OCI-LY3 (cell line): ENCODE measurements around the gene BPIFA3.

Experiments
- H2AFZ ChIP-seq: fragments of 200-600, 300-600 bp; shearing (Covaris generic); 2 replicates; pipeline ENCODE4 v1.6.0; 2014; ENCODE audit warnings: antibody characterized with exemption, low read depth, low read length
- H3K27ac ChIP-seq: fragments of 200-600, 300-600 bp; sonication (generic); 2 replicates; pipeline ENCODE4 v1.5.1; 2014; ENCODE audit warnings: mild to moderate bottlenecking, low read length, moderate library complexity, mixed read lengths
- H3K27me3 ChIP-seq: fragments of 200-600, 300-600 bp; sonication (generic); 2 replicates; pipeline ENCODE4 v1.6.1; 2014; ENCODE audit warnings: low read depth, low read length, mixed read lengths
- H3K36me3 ChIP-seq: fragments of 200-600, 300-600 bp; sonication (generic); replicated peaks from 2 replicates; pipeline ENCODE3; 2014; ENCODE audit warnings: low read depth, low read length, mixed read lengths
- H3K4me1 ChIP-seq: fragments of 300-600, 200-600 bp; sonication (generic); 2 replicates; pipeline ENCODE4 v1.6.1; 2014; ENCODE audit warnings: low read length, mixed read lengths
- H3K4me2 ChIP-seq: fragments of 200-600, 300-600 bp; sonication (generic); 2 replicates; pipeline ENCODE4 v1.6.1; 2014; ENCODE audit warnings: low read length, mixed read lengths
- H3K4me3 ChIP-seq: fragments of 300-600, 200-600 bp; sonication (generic); 2 replicates; pipeline ENCODE4 v1.5.1; 2014; ENCODE audit warnings: antibody characterized with exemption, mild to moderate bottlenecking, low read length, moderate library complexity
- H3K79me2 ChIP-seq: fragments of 300-600, 200-600 bp; shearing (Covaris generic); 2 replicates; pipeline ENCODE4 v1.6.1; 2014; ENCODE audit warnings: mild to moderate bottlenecking, low read length, mixed read lengths
- H3K9ac ChIP-seq: fragments of 300-600, 200-600 bp; shearing (Covaris generic); 2 replicates; pipeline ENCODE4 v1.6.0; 2014; ENCODE audit warnings: mild to moderate bottlenecking, low read length, moderate library complexity
- H3K9me3 ChIP-seq: fragments of 200-600, 300-600 bp; shearing (Covaris generic); 2 replicates; pipeline ENCODE4 v1.6.1; 2014; ENCODE audit warnings: low read length, mixed read lengths; ENCODE audit not compliant: insufficient read depth
- H4K20me1 ChIP-seq: fragments of 200-600, 300-600 bp; sonication (generic); 2 replicates; pipeline ENCODE4 v1.6.1; 2016; ENCODE audit warnings: low read length, mixed read lengths; ENCODE audit not compliant: insufficient read depth
- CTCF ChIP-seq: fragments of 200-600, 300-600 bp; sonication (generic); IDR thresholded peaks from 2 replicates; pipeline ENCODE4 v1.5.1; 2014; ENCODE audit warnings: antibody characterized with exemption, low read length, low read depth
- EZH2phosphoT487 ChIP-seq: fragments of 200-600 bp; shearing (Covaris generic); IDR thresholded peaks from 2 replicates; pipeline ENCODE4 v1.6.1; 2018; ENCODE audit warnings: antibody characterized with exemption, mixed run types, low read depth

Gene BPIFA3

GRCh38 chr20:33187491-33187890 is 29.7 kb upstream of the BPIFA3 start:
- Histone ChIP-seq H3K36me3 (no peaks in the 10 kb centered on the region), H3K27ac (no peak overlapping the region), H4K20me1 (no peaks in the 10 kb centered on the region), H3K4me3 (no peak overlapping the region), H3K4me1 (no peaks in the 10 kb centered on the region), H3K79me2 (no peaks in the 10 kb centered on the region), H3K27me3 (peaks cover 22% of the 10 kb centered on the region), H3K4me2 (no peak overlapping the region), H2AFZ (no peak overlapping the region), H3K9ac (no peak overlapping the region), H3K9me3 (no peaks in the 10 kb centered on the region)
- no peak for TF ChIP-seq EZH2phosphoT487

GRCh38 chr20:33188421-33188820 is 28.7 kb upstream of the BPIFA3 start:
- Histone ChIP-seq H4K20me1 (no peaks in the 10 kb centered on the region), H3K27ac (no peak overlapping the region), H3K27me3 (peaks cover 30% of the 10 kb centered on the region), H2AFZ (no peak overlapping the region), H3K36me3 (no peaks in the 10 kb centered on the region), H3K4me2 (no peak overlapping the region), H3K9ac (no peak overlapping the region), H3K4me1 (no peaks in the 10 kb centered on the region), H3K9me3 (no peaks in the 10 kb centered on the region), H3K79me2 (no peaks in the 10 kb centered on the region), H3K4me3 (no peak overlapping the region)
- no peak for TF ChIP-seq CTCF
- no peak for TF ChIP-seq EZH2phosphoT487

- H3K4me2 ChIP-seq: no peak overlapping the region
- H3K79me2 ChIP-seq: no peaks in the 10 kb centered on the region
- H3K4me1 ChIP-seq: no peaks in the 10 kb centered on the region
- H3K27me3 ChIP-seq: peaks cover 49% of the 10 kb centered on the region
- no peak overlapping the region for H3K9ac ChIP-seq
- no peak overlapping the region for H3K27ac ChIP-seq
- no peaks in the 10 kb centered on the region for H3K36me3 ChIP-seq
- H4K20me1 ChIP-seq: no peaks in the 10 kb centered on the region
- no peaks in the 10 kb centered on the region for H3K9me3 ChIP-seq
- no peak overlapping the region for H3K4me3 ChIP-seq
- TF ChIP-seq CTCF (no peak), EZH2phosphoT487 (no peak)
- H2AFZ ChIP-seq: no peak overlapping the region
Measured at GRCh38 chr20:33191484-33191883, 25.7 kb upstream of the BPIFA3 start.

GRCh38 chr20:33191955-33192354 is 25.2 kb upstream of the BPIFA3 start:
- no peaks in the 10 kb centered on the region for H3K9me3 ChIP-seq
- peaks cover 49% of the 10 kb centered on the region for H3K27me3 ChIP-seq
- H3K79me2 ChIP-seq: no peaks in the 10 kb centered on the region
- no peaks in the 10 kb centered on the region for H4K20me1 ChIP-seq
- H3K4me1 ChIP-seq: no peaks in the 10 kb centered on the region
- no peak overlapping the region for H2AFZ ChIP-seq
- no peak overlapping the region for H3K9ac ChIP-seq
- no peaks in the 10 kb centered on the region for H3K36me3 ChIP-seq
- H3K4me3 ChIP-seq: no peak overlapping the region
- TF ChIP-seq CTCF (no peak), EZH2phosphoT487 (no peak)
- H3K27ac ChIP-seq: no peak overlapping the region
- H3K4me2 ChIP-seq: no peak overlapping the region
